IPS-11a (cell line): ENCODE data around the gene PKDCC.

Experiments used
- H3K4me3 ChIP-seq: one replicate; pipeline ENCODE4 v1.5.1; 2013; ENCODE audit warnings: low read depth, low read length, control low read depth

Gene PKDCC

DNA sequence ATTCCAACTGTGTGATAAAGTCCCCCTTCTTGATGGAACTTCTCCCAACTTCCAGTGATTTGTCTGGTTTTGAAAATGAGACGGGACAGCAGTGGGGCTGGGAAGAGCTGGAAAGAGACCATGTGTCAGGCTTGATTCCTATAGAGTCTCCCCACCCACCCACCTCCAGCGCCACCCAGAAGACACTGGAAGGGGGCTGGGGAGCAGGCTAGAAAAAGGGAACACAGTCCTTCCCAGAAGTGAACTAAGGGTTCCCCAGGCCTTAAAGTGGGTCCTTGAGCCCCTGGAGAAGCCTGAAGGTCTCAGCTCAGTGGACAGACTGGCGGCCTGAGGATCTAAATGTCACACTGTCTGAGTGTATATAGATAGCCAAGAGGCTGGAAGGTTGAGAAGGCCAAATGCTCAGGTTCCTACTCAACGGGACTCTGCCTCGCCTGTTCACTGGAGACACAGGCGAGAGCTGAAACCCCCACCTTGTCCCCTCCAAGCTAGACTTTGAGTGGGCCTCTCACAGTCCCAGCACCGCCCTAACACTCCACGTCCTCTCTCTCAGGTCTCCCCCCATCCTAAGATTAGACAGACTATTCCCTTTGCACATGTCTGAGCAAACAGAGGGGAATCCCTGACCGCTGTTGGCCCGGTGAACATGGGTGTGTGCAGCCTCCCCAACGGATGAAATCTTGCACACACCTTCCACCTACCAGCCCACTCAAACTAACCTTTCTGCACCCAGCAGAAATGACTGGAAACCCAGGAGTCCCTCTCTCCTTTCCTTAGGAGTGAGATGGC is 1.6 kb downstream of the PKDCC start:
- peak overlapping the region; percentile 76 for H3K4me3 ChIP-seq

- H3K4me3 ChIP-seq: no peak overlapping the region
These were observed 2.3 kb downstream of the PKDCC start for GRCh38 chr2:42050010-42050702.

DNA sequence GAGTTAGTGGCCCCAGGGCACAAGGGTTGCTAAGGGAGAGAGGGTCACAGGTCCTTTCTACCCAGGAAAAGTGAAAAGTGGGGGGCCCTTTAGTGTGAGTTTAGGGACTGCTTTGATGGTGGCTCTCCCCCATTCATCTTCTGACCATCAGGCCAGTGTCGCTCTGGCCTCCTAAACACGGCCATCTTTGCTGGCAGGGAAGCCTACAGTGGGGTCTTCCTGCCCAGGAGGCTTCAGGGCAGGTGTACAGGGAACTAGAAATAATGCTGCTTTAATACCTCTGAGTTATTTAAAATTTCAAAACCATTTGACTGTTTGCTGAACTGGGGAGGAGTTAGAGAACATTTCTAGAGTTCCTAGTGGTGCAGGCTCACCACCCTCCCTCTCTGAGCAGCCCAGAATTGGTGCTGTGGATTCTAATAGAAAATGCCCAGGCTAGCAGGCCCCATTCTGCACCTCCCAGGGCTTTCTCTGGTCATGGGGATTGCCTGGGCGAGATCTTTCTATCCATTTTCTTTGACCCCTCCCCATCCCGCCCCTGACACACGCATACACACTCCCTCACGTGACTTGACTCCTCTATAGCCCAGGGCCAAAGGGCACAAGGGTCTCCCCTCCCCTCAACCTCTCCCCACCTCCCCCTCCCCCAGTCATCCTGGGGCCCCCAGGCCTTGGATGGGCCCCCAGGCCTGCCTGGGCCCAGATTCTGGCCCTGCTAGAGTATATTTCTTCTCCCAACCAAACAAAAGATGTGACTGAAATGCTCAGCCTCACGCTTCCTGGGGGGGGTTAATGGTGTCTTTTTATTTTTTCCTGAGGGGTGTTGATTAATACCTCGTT is 3.1 kb downstream of the PKDCC start:
- H3K4me3 ChIP-seq: no peak overlapping the region

- H3K4me3 ChIP-seq: no peak overlapping the region
These were observed 3.9 kb downstream of the PKDCC start for GRCh38 chr2:42051543-42052235.

DNA sequence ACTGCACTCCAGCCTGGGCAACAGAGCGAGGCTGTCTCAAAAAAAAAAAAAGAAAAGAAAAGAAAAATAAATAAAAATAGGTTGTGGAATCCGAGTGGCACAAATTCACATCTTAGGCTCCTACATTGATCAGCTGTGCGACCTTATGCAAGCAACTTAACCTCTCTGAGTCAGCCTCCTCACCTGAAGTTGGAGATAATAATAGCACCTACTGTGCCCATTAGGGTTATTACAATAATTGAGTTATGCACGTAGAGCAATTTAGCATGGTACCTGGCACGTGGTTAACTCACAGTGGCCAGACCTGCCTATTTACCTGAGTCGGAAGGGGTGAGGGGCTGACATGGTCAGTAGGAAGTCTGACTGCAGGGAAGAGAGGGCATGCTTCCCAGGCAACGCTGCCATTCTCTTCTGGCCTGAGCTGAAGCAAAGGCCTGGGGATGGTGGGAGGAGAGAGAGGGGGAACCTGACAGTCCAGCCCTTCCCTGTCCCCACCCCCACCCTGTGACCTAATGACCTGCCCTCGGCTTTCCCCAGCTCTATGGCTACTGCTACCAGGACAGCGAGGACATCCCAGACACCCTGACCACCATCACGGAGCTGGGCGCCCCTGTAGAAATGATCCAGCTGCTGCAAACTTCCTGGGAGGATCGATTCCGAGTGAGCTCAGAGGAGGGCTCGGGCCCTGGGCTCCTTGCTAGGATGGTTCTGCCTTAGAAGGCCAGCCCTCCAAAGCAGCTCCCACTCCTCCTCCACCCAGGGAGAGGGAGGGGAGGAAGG is 5.1 kb downstream of the PKDCC start:
- H3K4me3 ChIP-seq: no peak overlapping the region

GRCh38 chr2:42053482-42053790 is 5.6 kb downstream of the PKDCC start:
- H3K4me3 ChIP-seq: no peak overlapping the region

GRCh38 chr2:42053791-42054701 is 6.2 kb downstream of the PKDCC start:
- H3K4me3 ChIP-seq: no peak overlapping the region

- no peak overlapping the region for H3K4me3 ChIP-seq
These were observed 7.1 kb downstream of the PKDCC start for GRCh38 chr2:42054714-42055430.

DNA sequence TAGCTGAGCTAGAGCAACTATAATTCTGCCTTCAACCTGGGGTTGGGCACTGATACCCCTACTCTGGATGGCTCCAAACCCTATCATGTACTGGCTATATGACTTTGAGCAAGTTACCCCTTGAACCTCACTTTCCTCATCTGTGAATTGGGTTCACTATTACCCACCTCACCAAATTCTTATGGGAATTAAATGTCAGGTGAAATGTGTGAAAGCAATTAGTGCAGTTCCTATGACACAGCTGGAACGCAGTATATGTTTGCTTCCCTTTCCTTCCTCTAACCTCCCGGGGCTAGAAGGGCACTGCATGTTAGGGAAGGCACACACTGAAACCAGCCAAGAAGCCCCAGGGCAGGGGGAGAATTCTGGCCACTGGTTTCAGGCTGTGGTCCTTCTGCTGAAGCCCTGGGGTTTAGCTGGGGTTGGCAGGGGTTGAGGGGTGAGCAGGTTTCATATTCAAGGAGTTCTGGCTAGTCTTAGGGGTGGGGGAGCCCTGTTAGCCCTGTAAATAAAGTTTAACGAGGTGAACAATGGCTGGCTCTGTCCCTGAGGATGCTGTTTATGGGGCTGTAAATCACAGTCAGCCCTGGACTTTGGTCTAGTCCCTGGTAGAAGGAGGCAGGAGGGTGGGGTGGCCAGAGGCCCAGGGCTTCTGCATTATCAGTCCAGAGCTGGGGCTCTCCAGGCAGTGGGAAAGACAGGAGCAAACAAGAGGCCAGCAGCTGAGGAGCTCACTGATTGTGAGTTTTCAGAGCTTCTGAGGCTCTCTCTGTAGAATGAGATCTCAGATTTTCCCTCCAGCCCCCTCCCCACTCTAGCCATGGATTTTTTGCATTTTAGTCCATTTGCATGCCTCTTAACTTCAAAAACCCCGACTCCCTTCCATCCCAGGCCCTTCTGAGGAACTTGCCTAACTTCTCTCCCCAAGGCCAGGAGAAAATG is 8.0 kb downstream of the PKDCC start:
- H3K4me3 ChIP-seq: no peak overlapping the region

- no peak overlapping the region for H3K4me3 ChIP-seq
These were observed 9.5 kb downstream of the PKDCC start for GRCh38 chr2:42057159-42057901.

DNA sequence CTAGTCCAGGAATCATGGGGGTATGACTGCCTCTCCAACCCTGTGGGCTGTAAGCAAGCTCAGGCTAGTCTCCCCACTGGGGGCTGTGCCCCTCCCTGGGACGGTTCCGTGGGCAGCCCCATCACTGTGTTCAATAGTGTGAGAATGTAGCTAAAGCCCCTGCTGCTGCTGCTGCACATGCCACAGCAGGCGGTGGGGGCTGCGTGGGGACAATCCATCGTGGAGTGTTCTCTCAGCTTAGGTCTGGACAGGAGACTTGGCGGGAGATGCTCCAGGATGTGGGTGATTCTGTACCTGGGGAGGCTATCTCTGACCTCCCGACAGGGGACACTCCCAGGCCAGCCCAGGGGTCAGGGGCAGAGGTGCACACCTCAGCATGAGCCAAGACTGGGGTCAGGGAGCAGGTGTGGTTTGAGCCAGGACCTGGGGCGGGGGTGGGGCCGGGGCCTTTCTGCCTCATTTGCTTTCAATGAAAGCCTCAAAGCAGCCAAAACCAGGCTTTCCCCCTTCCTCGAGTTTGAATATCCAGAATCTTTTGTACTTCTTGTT is 10.2 kb downstream of the PKDCC start:
- no peak overlapping the region for H3K4me3 ChIP-seq

- H3K4me3 ChIP-seq: no peak overlapping the region
These were observed 11.6 kb downstream of the PKDCC start for GRCh38 chr2:42059261-42059898.

DNA sequence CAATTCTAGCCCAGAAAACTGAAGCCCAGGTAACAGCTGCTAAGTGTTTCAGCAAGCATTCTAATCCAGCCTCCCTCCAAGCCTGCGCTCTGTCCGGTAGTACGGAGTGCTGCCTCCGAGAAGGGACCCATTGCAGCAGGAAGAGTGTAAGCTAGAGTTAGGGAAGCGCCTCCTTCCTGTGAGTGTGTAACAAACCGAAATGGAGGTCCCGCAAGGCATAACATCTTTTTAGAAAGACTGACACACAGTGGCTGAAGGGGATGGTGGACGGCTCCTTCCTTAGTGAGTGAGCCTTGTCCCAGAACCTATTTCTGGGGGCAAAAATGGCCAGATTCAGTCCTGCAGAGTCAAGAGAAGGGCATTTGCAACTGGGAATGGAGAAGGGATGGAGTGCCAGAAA is 12.2 kb downstream of the PKDCC start:
- H3K4me3 ChIP-seq: no peak overlapping the region

DNA sequence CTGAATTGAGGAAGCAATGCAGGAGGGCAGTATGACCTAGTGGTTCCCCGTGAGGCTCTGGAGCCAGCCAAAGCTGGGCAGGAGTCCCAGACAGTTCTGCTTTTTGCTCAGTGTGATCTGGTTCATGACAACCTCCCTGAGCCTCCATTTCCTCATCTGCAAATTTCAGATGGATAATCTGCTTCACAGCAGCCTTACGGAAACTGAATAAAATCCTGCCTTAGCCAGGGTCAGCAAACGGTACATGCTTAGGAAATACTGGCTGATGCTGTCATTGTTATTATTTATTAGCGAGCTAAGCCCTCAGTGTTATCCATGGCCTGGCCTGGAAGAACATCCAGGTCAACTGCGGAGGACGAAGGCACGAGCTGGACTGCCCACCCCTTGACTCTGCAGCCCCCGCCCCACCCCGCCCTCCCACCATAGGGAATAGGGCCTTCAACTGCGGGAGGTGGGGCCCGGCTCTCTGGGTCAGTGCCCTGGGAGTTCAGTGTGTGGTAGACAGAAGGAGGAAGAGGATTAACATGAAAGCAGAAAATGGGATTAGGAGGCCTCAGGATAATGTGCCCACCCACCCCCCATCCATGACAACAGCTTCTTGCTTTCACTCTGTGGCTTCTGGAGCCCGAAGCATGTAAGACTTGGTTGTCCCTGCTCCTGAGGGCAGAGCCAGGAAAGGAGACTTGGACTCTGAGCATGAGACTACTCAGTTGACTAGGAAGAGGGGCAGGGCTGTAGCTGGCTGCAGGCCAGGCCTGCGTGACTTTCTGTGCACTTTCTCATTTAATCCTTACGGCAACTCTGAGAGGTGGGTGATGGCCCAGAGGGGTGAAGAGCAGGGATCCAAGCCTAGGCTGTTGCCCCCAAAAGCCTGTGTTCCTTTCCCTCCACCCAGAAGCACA is 13.1 kb downstream of the PKDCC start:
- no peak overlapping the region for H3K4me3 ChIP-seq

DNA sequence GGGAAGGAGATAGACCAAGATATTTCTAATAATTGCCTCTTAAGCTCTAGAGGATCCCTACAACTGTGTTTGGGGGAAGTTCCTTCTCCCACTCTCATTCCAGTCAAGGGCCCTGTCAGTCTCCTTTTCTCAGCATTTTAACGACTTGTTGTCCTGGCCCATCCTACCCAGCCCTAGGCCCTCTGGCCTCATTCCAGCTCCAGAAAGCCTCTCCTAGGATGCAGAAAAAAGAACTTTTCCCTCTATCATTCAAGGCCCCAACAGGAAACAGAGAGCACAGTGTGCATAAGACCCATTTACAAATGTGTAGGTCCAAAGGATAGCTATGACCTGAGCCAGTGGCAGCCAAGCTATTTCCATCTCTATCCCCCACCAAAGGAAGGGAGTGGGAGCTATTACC is 14.0 kb downstream of the PKDCC start:
- no peak overlapping the region for H3K4me3 ChIP-seq
